Neuronal stem cell (in vitro differentiated cells): ENCODE data around the gene CAMTA1.

Experiments
- DNase-seq: peaks from one replicate; pipeline ENCODE4 v3.0.0-alpha.2; 2013; ENCODE audit warnings: low spot score
- H2AFZ ChIP-seq: one replicate; pipeline ENCODE4 v1.6.1; 2013; ENCODE audit warnings: mild to moderate bottlenecking, low read length, inconsistent platforms
- H2AK5ac ChIP-seq: 2 replicates; pipeline ENCODE4 v1.6.1; 2013; ENCODE audit warnings: low read depth, mild to moderate bottlenecking, inconsistent platforms, low read length, moderate library complexity, mixed read lengths
- H2BK120ac ChIP-seq: 2 replicates; pipeline ENCODE4 v1.6.1; 2013; ENCODE audit warnings: low read depth, mild to moderate bottlenecking, inconsistent platforms, low read length, moderate library complexity, mixed read lengths
- H2BK12ac ChIP-seq: one replicate; pipeline ENCODE4 v1.6.1; 2013; ENCODE audit warnings: low read length, inconsistent platforms
- H2BK15ac ChIP-seq: 2 replicates; pipeline ENCODE4 v1.6.1; 2013; ENCODE audit warnings: mild to moderate bottlenecking, low read length, inconsistent platforms, mixed read lengths
- H2BK5ac ChIP-seq: one replicate; pipeline ENCODE4 v1.6.1; 2013; ENCODE audit warnings: inconsistent platforms, mild to moderate bottlenecking, low read length, moderate library complexity
- H3K14ac ChIP-seq: one replicate; pipeline ENCODE4 v1.6.1; 2013; ENCODE audit warnings: low read length, inconsistent platforms
- H3K18ac ChIP-seq: 2 replicates; pipeline ENCODE4 v1.6.1; 2013; ENCODE audit warnings: low read length, inconsistent platforms
- H3K23ac ChIP-seq: 2 replicates; pipeline ENCODE4 v1.6.1; 2013; ENCODE audit warnings: low read depth, mild to moderate bottlenecking, mixed read lengths, low read length, inconsistent platforms; ENCODE audit not compliant: poor library complexity
- H3K27ac ChIP-seq: replicated peaks from 3 replicates; pipeline ENCODE4 v1.5.1; 2013; ENCODE audit warnings: low read length, inconsistent platforms
- H3K27me3 ChIP-seq, 3 experiments: 2 replicates each; pipeline ENCODE4 v1.6.1; 2013; ENCODE audit warnings: low read length in 3 of 3, mild to moderate bottlenecking in 2 of 3, inconsistent platforms in 1 of 3, low read depth in 1 of 3, mixed read lengths in 1 of 3, moderate library complexity in 1 of 3; ENCODE audit not compliant: control insufficient read depth in 3 of 3, insufficient read depth in 3 of 3
- H3K36me3 ChIP-seq, 2 donors: replicated peaks in 1 of 2; 2 replicates each; pipeline ENCODE4 v1.6.1; 2013; ENCODE audit warnings: low read length in 2 of 2; ENCODE audit not compliant: control insufficient read depth in 2 of 2, insufficient read depth in 2 of 2
- H3K4ac ChIP-seq: 2 replicates; pipeline ENCODE4 v1.6.1; 2013; ENCODE audit warnings: inconsistent platforms, mild to moderate bottlenecking, low read length, moderate library complexity
- H3K4me1 ChIP-seq, 2 donors: 1 replicate in 1 of 2; 2 replicates in 1 of 2; pipeline ENCODE4 v1.6.1; 2013; ENCODE audit warnings: low read length in 2 of 2, low read depth in 1 of 2; ENCODE audit not compliant: control insufficient read depth in 2 of 2, insufficient read depth in 1 of 2
- H3K4me2 ChIP-seq: one replicate; pipeline ENCODE4 v1.6.1; 2013; ENCODE audit warnings: mild to moderate bottlenecking, low read length, inconsistent platforms; ENCODE audit not compliant: insufficient read depth, poor library complexity, severe bottlenecking
- H3K4me3 ChIP-seq, 2 donors: 2 replicates each; pipeline ENCODE4 v1.5.1; 2013; ENCODE audit warnings: low read length in 2 of 2, mild to moderate bottlenecking in 2 of 2, inconsistent platforms in 1 of 2, moderate library complexity in 1 of 2
- H3K79me1 ChIP-seq: one replicate; pipeline ENCODE4 v1.6.1; 2013; ENCODE audit warnings: low read depth, mild to moderate bottlenecking, inconsistent platforms, low read length, moderate library complexity
- H3K9ac ChIP-seq: one replicate; pipeline ENCODE4 v1.6.1; 2013; ENCODE audit warnings: mild to moderate bottlenecking, low read depth, low read length, inconsistent platforms; ENCODE audit not compliant: poor library complexity
- H3K9me3 ChIP-seq, 2 donors: replicated peaks in 1 of 2; 2 replicates each; pipeline versions ENCODE3 to v1.6.1; 2013; ENCODE audit warnings: low read length in 2 of 2, mild to moderate bottlenecking in 2 of 2, inconsistent platforms in 1 of 2, low read depth in 1 of 2, mixed read lengths in 1 of 2, moderate library complexity in 1 of 2; ENCODE audit not compliant: control insufficient read depth in 2 of 2, insufficient read depth in 1 of 2
- H4K8ac ChIP-seq: one replicate; pipeline ENCODE4 v1.6.1; 2013; ENCODE audit warnings: low read depth, mild to moderate bottlenecking, inconsistent platforms, low read length, moderate library complexity
- H4K91ac ChIP-seq: one replicate; pipeline ENCODE4 v1.6.1; 2013; ENCODE audit warnings: low read length, low read depth, mild to moderate bottlenecking, inconsistent platforms; ENCODE audit not compliant: poor library complexity
- WGBS, 2 donors: extraction: QIAGEN DNeasy Blood & Tissue Kit; methylation state at CpG; one replicate each; pipeline ENCODE4 v1.1.7; 2013; ENCODE audit warnings: missing lambda C conversion rate in 2 of 2, mixed read lengths in 1 of 2; ENCODE audit not compliant: insufficient read length in 2 of 2, insufficient replicate concordance in 1 of 2; ENCODE audit errors: extremely low coverage in 2 of 2; 5-methylcytosine and 5-hydroxymethylcytosine counted together

The CAMTA1 gene

GRCh38 chr1:7339014-7339413, 553.8 kb downstream of the CAMTA1 start:
- H3K4me2 ChIP-seq = no peak overlapping the region
- H3K27me3 ChIP-seq = no peaks in the 10 kb centered on the region
- no peak overlapping the region for H2BK15ac ChIP-seq
- H3K23ac ChIP-seq = no peak overlapping the region
- no CpG with 5 or more reads among the region's 5 CpGs for WGBS, 2 donors
- H3K9ac ChIP-seq = no peak overlapping the region
- no peaks in the 10 kb centered on the region for H3K4me1 ChIP-seq
- H2BK120ac ChIP-seq = no peak overlapping the region
- no peak overlapping the region for H2AFZ ChIP-seq
- no peak overlapping the region for H3K4ac ChIP-seq
- H3K4me3 ChIP-seq = no peak overlapping the region
- no peak overlapping the region for H3K14ac ChIP-seq
- H2BK5ac ChIP-seq = no peak overlapping the region
- DNase-seq = no peak
- H4K91ac ChIP-seq = no peak overlapping the region
- H2BK12ac ChIP-seq = no peak overlapping the region
- H3K79me1 ChIP-seq = no peaks in the 10 kb centered on the region
- H3K27ac ChIP-seq = no peak overlapping the region
- no peaks in the 10 kb centered on the region for H3K36me3 ChIP-seq
- no peak overlapping the region for H3K18ac ChIP-seq
- H2AK5ac ChIP-seq = no peak overlapping the region
- H3K9me3 ChIP-seq = peaks cover 0 to 2% of the 10 kb centered on the region in 2 donors
- H4K8ac ChIP-seq = no peak overlapping the region

- peaks cover 0 to 2% of the 10 kb centered on the region in 2 donors for H3K9me3 ChIP-seq
- no CpG with 5 or more reads among the region's 2 CpGs for WGBS, 2 donors
Observed at GRCh38 chr1:7339953-7340352, 554.7 kb downstream of the CAMTA1 start.

GRCh38 chr1:7341145-7341905, 556.1 kb downstream of the CAMTA1 start:
- H3K18ac ChIP-seq = no peak overlapping the region
- no peak overlapping the region for H2BK15ac ChIP-seq
- no peaks in the 10 kb centered on the region for H3K36me3 ChIP-seq
- no CpG with 5 or more reads among the region's 11 CpGs for WGBS, 2 donors
- H3K4ac ChIP-seq = no peak overlapping the region
- H2BK120ac ChIP-seq = no peak overlapping the region
- peak overlapping the region; percentile 24 for H3K9ac ChIP-seq
- no peak overlapping the region for H4K8ac ChIP-seq
- H3K23ac ChIP-seq = no peak overlapping the region
- H3K14ac ChIP-seq = no peak overlapping the region
- DNase-seq = no peak
- H3K4me2 ChIP-seq = no peak overlapping the region
- H3K9me3 ChIP-seq = peaks cover 0 to 2% of the 10 kb centered on the region in 2 donors
- H2AK5ac ChIP-seq = no peak overlapping the region
- H3K27ac ChIP-seq = no peak overlapping the region
- no peak overlapping the region for H2BK5ac ChIP-seq
- H2AFZ ChIP-seq = no peak overlapping the region
- peaks cover 0 to 2% of the 10 kb centered on the region in 2 donors for H3K4me1 ChIP-seq
- no peak overlapping the region for H3K4me3 ChIP-seq
- H3K79me1 ChIP-seq = no peaks in the 10 kb centered on the region
- no peaks in the 10 kb centered on the region for H3K27me3 ChIP-seq
- H4K91ac ChIP-seq = no peak overlapping the region
- no peak overlapping the region for H2BK12ac ChIP-seq

More at GRCh38 chr1:7339953-7340352, 554.7 kb downstream of the CAMTA1 start:
- H3K4me2 ChIP-seq = no peak overlapping the region
- no peak overlapping the region for H2AFZ ChIP-seq
- no peak overlapping the region for H2BK15ac ChIP-seq
- H3K9ac ChIP-seq = no peak overlapping the region
- no peak overlapping the region for H2BK120ac ChIP-seq
- H3K23ac ChIP-seq = no peak overlapping the region
- H3K14ac ChIP-seq = no peak overlapping the region
- H3K4me3 ChIP-seq = no peak overlapping the region
- H3K18ac ChIP-seq = no peak overlapping the region
- H3K4ac ChIP-seq = no peak overlapping the region
- no peak overlapping the region for H2AK5ac ChIP-seq
- no peaks in the 10 kb centered on the region for H3K27me3 ChIP-seq
- no peak overlapping the region for H4K8ac ChIP-seq
- H3K4me1 ChIP-seq = no peaks in the 10 kb centered on the region
- DNase-seq = no peak
- H4K91ac ChIP-seq = no peak overlapping the region
- no peak overlapping the region for H2BK12ac ChIP-seq
- H3K36me3 ChIP-seq = no peaks in the 10 kb centered on the region
- no peaks in the 10 kb centered on the region for H3K79me1 ChIP-seq
- no peak overlapping the region for H2BK5ac ChIP-seq
- H3K27ac ChIP-seq = no peak overlapping the region

- peaks cover 0 to 4% (median 0%) of the 10 kb centered on the region in 3 experiments for H3K27me3 ChIP-seq
- H4K8ac ChIP-seq = no peak overlapping the region
- H2AK5ac ChIP-seq = no peak overlapping the region
- H3K27ac ChIP-seq = no peak overlapping the region
- no peak overlapping the region for H3K4me2 ChIP-seq
- no peaks in the 10 kb centered on the region for H3K79me1 ChIP-seq
- no peak overlapping the region for H4K91ac ChIP-seq
- H3K14ac ChIP-seq = no peak overlapping the region
- no peak overlapping the region for H2BK15ac ChIP-seq
- WGBS, 2 donors = no CpG with 5 or more reads among the region's 6 CpGs
- no peak overlapping the region for H3K9ac ChIP-seq
- no peak overlapping the region for H3K4me3 ChIP-seq
- H3K9me3 ChIP-seq = no peaks in the 10 kb centered on the region
- no peak overlapping the region for H2BK120ac ChIP-seq
- H2AFZ ChIP-seq = no peak overlapping the region
- no peaks in the 10 kb centered on the region for H3K36me3 ChIP-seq
- no peak overlapping the region for H3K23ac ChIP-seq
- no peak overlapping the region for H3K18ac ChIP-seq
- peaks cover 0 to 12% of the 10 kb centered on the region in 2 donors for H3K4me1 ChIP-seq
- no peak overlapping the region for H2BK12ac ChIP-seq
- H2BK5ac ChIP-seq = no peak overlapping the region
- no peak for DNase-seq
- no peak overlapping the region for H3K4ac ChIP-seq
Observed at GRCh38 chr1:7343882-7344281, 558.6 kb downstream of the CAMTA1 start.
